Inferior parietal cortex (tissue), 1 donor: ENCODE measurements around the gene HAND1.

Experiments
- DNase-seq: peaks from one replicate; pipeline ENCODE4 v3.0.0-alpha.2; 2016; ENCODE audit errors: extremely low spot score

Gene HAND1

GRCh38 chr5:154506049-154506715 is 28.2 kb upstream of the HAND1 start:
- DNase-seq, result no peak

DNA sequence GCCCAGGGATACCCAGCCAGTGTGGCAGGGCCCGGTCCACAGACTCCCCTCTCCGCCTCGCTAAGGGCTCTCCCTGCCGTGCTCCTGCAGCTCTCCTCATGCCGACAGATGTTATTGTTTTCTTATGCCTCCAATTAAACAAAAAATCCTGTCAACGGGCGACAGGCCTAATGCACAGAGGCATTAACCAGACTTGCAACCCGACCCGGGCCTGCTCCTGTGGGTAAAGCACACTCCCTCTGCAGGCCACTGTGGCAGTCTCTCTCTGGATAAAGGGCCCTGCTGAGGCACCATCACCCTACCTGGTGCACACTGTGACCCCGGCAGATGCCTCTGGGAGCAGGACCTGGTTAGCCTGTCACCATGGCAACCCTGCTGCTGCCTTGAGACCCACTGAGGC is 27.5 kb upstream of the HAND1 start:
- no peak for DNase-seq

GRCh38 chr5:154503698-154504039 is 25.6 kb upstream of the HAND1 start:
- DNase-seq, result no peak

- no peak for DNase-seq
Measured at GRCh38 chr5:154502180-154502579, 24.2 kb upstream of the HAND1 start.

DNA sequence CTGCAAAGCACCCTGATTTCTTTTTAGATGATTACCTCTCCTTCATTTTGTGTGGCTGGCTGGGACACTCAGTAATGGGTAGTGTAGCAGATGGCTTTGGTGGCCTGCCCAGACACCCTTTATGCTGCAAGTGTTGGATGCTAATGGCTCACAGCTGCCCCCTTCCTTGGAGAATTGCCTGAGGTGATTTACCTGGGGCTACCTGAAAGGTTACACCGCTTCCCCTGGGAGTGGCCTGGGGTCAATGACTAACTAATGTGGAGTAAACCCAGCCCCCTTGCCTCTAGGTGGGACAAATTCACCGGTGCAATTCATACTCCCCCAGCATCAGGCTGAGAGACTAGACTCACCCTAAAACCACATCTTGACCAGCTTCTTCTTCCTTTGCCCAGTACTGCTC is 23.5 kb upstream of the HAND1 start:
- no peak for DNase-seq

- no peak for DNase-seq
Measured at GRCh38 chr5:154498994-154499393, 21.0 kb upstream of the HAND1 start.

DNA sequence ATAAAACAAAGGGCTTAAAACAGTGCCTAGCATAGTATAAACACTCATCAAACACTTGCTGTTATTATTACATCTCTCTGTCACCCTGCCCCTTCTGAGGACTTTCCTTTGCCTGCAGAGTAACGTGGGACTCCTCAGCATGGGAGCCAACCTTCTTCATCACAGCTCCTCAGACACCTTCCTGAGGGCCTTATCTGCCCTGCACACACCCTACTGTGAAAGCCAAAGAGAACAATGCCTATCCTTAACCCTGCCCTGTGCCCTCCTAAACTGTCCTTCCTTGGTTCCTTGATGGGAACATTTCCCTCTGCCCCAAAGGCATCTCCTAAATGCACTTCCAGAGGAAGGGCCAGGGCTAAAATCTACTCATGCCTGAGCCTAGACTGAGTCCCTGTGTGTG is 20.6 kb upstream of the HAND1 start:
- DNase-seq, result no peak

DNA sequence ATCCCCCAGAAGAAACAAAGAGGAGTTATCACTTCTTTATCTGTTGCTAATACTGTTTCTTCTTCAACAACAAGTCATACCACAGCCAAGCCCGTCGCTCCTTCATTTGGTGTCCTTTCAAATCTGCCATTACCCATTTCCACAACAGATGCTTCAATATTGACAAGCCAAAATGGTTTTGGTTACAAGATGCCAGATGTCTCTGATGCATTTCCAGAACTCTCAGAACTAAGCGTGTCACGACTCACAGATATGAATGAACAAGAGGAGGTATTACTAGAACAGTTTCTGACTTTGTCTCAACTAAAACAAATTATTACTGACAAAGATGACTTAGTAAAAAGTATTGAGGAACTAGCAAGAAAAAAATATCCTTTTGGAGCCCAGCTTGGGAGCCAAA is 16.0 kb upstream of the HAND1 start:
- DNase-seq, result no peak

DNA sequence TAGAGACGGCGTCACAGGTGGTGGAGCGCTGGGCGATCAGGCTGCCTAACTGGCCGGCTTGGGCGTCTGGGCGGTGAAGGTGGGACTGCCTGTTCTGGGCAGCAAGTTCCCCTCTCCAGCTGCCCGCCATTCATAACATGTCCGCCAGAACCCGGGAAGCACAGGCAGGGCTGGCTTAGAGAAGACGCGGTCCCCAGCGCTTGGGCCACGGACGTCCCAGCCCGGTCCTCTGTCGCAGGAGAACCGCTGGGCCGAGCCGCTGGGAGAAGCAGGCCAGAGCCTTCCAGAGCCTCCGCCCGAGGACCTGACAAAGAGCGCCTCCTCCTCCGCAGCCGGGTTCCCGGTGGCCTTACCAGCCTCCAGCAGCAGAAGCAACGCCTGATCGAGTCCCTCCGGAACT is 15.2 kb upstream of the HAND1 start:
- no peak for DNase-seq

- DNase-seq, result no peak
Measured at GRCh38 chr5:154491941-154492340, 13.9 kb upstream of the HAND1 start.

GRCh38 chr5:154487541-154487940 is 9.5 kb upstream of the HAND1 start:
- DNase-seq, result no peak

GRCh38 chr5:154486427-154486866 is 8.4 kb upstream of the HAND1 start:
- DNase-seq, result no peak

- no peak for DNase-seq
Measured at GRCh38 chr5:154485850-154486426, 7.9 kb upstream of the HAND1 start.

DNA sequence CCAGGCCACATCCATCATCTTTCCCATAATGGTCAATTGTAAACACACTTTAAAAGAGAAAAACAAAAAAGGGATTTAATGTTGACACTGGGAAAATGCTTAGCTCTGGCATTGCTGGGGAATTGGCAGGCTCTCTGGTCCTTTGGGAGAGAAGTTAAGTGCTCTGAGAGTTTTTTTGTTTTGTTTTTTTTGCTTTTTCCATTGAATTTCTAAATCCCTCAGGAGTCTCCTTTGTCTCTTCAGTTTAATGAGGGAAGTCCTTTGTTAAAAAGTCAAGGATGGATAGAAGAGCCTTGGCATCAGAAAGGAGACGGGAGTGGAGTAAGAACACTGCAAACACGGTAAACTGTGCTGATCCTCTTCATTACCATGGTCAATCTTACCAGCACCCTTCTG is 7.1 kb upstream of the HAND1 start:
- no peak for DNase-seq

DNA sequence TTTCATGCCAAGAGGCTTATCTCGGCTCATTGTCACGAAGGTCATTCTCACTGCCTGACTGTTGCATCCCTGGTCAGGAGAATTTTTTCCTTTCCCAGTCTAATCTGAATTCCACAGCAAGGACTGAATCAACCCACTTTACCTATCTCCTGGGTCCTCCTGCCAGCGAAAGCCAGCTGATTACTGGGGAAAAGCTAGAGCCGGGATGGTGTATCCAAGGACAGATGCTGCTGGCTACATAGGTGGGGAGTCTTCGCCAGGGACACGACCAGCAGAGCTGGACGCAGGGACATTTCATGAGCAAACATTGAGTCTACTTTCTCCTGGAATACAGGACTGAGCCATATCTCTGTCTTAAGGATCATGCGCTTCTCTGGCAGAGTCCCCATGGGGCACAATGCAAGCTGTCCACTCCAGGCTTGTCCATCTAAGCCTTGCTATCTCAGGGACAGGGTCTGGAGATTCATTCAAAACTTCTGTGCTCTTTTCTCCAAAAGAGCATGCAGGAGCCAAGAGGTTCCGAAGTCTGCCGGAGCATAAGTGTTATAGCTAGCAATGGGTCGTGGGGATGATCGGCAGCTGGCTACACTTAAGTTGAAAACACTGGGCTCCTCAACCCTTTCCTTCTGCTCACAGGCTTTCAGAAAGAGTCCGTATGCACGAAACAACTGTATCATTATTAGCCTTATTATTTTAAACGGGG is 6.5 kb upstream of the HAND1 start:
- DNase-seq, result no peak

DNA sequence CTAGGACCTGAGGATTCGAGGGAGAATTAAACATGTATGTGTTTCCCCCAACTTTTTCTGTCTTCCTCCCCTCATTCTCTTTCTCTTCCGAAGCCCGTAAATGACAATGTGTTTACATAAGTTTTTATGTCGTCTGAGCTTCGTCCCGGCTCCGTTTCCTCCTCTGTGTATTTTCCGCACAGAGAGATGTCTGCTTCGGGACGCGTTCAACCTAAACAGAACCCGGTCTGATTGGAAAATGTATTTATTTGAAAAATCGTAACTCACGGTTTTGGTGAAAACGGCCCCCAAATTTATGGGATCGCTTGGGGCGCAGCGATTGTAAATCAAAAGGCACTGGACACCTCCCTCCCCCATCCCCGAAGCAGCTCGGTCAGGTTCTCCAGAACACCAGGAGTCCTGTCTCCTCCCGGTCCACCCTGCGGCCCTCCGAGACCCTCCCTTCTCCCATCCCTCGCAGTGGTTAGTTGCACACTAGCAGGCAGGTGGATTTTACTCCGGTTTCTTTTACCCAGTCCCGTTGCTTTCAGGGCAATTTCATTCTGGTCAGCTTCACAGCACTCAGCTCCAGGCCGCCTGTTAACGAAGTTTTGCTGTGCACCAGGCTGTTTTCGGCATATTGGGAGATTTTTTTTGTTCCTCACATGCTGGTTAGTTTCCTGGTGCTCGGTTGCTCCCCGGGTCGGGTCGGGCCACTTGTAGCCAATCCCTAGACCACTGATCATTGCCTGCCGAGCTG is 5.8 kb upstream of the HAND1 start:
- no peak for DNase-seq

DNA sequence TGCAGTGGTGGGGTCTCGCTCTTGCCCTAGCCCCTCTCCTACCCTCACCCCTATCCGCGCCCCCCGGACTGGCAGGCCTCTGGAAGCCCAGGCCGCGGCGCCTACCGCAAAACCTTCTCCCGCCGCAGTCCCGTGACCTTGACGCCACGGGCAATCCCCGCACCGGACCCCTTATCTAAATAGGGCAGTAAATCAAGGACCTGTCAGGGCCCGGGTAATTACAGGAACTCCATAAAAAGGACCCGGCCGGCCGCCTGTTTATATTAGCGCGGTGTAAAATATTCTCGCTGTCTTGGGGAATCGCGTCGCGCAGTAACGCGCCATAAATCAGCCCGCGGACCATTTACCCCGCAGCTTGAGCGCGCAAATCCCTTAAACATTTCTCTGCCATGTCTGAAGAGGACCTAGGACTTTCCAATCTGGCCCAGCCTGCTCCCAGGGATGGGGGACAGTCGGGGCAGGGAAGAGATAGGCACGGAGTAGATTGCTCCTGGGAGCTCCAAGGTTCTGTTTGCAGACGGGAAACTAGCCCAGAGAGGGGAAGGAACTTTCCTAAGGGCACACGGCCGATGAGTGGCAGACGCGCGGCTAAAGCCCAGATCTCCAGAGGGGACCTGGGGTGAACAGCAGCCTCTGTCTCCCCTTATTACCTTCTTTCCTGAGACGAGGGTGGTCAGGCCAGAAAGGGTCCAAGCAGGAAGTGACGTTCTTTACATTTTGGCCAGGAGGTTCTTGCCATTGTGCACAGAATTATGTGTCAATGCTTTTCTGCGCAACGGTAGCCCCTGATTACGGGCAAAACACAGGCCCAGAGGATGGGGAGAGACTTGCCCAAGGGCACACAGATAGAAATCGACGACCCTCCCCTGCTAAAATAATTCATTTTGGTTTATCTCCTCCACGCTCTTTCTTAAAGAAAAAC is 4.8 kb upstream of the HAND1 start:
- DNase-seq, result no peak

- no peak for DNase-seq
Measured at GRCh38 chr5:154481584-154482381, 3.8 kb upstream of the HAND1 start.

- no peak for DNase-seq
Measured at GRCh38 chr5:154480847-154481246, 2.8 kb upstream of the HAND1 start.

DNA sequence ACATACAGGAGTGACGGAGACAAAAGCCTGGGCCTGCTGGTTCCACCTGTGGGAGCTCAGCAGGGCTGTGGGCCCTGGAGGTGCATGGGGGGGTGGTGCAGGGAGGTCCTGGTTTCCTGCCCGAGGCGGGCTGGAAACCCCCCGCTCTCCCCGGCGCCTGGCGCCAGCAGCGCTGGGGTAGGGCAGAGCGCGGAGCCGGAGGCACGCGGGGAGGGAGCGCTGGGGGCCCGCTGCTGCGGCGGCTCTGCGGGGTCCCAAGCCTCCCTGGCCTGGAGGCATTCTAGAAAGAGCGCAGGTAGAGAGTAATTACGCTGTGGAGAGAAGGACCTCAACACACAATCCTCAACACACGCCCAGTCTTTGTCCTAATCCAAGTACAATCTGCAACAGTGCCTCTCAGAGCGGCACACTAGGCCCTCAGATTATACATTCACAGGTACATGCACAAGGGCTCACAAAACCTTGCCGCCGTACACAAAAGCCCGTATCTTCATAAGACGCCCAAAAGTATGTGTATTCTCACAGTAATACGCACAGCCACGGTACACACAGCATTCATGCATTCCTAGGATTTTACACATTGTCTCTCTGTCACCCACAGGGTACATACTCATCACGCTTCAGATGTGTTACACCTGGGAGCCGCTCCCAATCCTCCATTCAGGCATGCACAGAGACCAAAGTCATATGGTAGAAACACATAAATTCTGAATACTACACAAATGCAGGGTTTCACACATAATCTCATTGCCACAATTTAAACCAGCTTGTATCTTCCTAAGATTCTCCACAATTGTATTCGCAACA is 2.1 kb upstream of the HAND1 start:
- no peak for DNase-seq
